ENCODE results near the gene CCNI2. TPM values are rescaled to one million over a fixed set of nuclear protein-coding genes. Genes with fewer than 3 reads are reported as not detected.

Gene CCNI2
- total RNA-seq, 1 experiment from 2014 or later: 0.49 TPM

GRCh38 chr5:132778856-132779255 is 31.6 kb downstream of the CCNI2 start:
- ChIA-PET CTCF (no interaction called here), POLR2A (no interaction called here)
- BruUV-seq (replicated peaks): no TSS peak
- Histone ChIP-seq H3K27ac (ENCODE audit: low read length) (no peak overlapping the region), H3K4me3 (ENCODE audit: low read depth in 2 of 2, low read length in 2 of 2) (no peak overlapping the region), H3K27me3 (ENCODE audit: control insufficient read depth, insufficient read depth, low read length) (peaks cover 4% of the 10 kb centered on the region; the same call in 1 of the 2 replicates), H3K9me3 (ENCODE audit: control insufficient read depth, insufficient read depth, low read depth, low read length) (no peaks in the 10 kb centered on the region), H3K4me1 (ENCODE audit: control insufficient read depth, insufficient read depth, low read length) (peaks cover 11% of the 10 kb centered on the region; the same call in 1 of the 2 replicates), H3K36me3 (ENCODE audit: control insufficient read depth, insufficient read depth, low read length) (no peaks in the 10 kb centered on the region)
- no peak for DNase-seq (ENCODE audit: low read depth, low spot score)
- ATAC-seq: no peak
- in situ Hi-C loops (cut with HindIII; ENCODE audit: low pct_unique_long_range_greater_than_20kb, low sequenced_read_pairs): no loop called here
- intact Hi-C loops (cut with micrococcal nuclease; ENCODE audit: unreplicated experiment): no loop called here
- TF ChIP-seq TCF7L2 (IDR thresholded peaks at IDR 0.05; ENCODE audit: low read depth, low read length) (no peak), POLR2AphosphoS5 (IDR thresholded peaks at IDR 0.05; ENCODE audit: low read depth, low read length) (no peak), SIN3A (IDR thresholded peaks at IDR 0.05; ENCODE audit: borderline replicate concordance, insufficient read depth, low read depth, low read length) (no peak), REST (IDR thresholded peaks at IDR 0.05; ENCODE audit: insufficient read depth in 1 of 2, low read depth in 2 of 2, low read length in 1 of 2) (no peak), CTCF (IDR thresholded peaks at IDR 0.05) (no peak)

GRCh38 chr5:132779961-132780360 is 32.7 kb downstream of the CCNI2 start:
- POLR2A ChIA-PET: no interaction called here
- ATAC-seq: no peak
- no peak for TF ChIP-seq TCF7L2 (IDR thresholded peaks at IDR 0.05; ENCODE audit: low read depth, low read length)
- no peak for TF ChIP-seq REST (IDR thresholded peaks at IDR 0.05; ENCODE audit: insufficient read depth in 1 of 2, low read depth in 2 of 2, low read length in 1 of 2)
- no peak for TF ChIP-seq SIN3A (IDR thresholded peaks at IDR 0.05; ENCODE audit: borderline replicate concordance, insufficient read depth, low read depth, low read length)
- no peak for TF ChIP-seq POLR2AphosphoS5 (IDR thresholded peaks at IDR 0.05; ENCODE audit: low read depth, low read length)
- no peak for TF ChIP-seq CTCF (IDR thresholded peaks at IDR 0.05)
- BruUV-seq (replicated peaks): no TSS peak
- Histone ChIP-seq H3K4me3 (ENCODE audit: low read depth in 2 of 2, low read length in 2 of 2) (no peak overlapping the region), H3K9me3 (ENCODE audit: control insufficient read depth, insufficient read depth, low read depth, low read length) (no peaks in the 10 kb centered on the region), H3K4me1 (ENCODE audit: control insufficient read depth, insufficient read depth, low read length) (peaks cover 11% of the 10 kb centered on the region; the same call in 1 of the 2 replicates), H3K27ac (ENCODE audit: low read length) (no peak overlapping the region), H3K27me3 (ENCODE audit: control insufficient read depth, insufficient read depth, low read length) (peaks cover 4% of the 10 kb centered on the region; the same call in 1 of the 2 replicates), H3K36me3 (ENCODE audit: control insufficient read depth, insufficient read depth, low read length) (no peaks in the 10 kb centered on the region)
- intact Hi-C loops (cut with micrococcal nuclease; ENCODE audit: unreplicated experiment) (no loop called here), in situ Hi-C loops (cut with HindIII; ENCODE audit: low pct_unique_long_range_greater_than_20kb, low sequenced_read_pairs) (no loop called here)
- no peak for DNase-seq (ENCODE audit: low read depth, low spot score)
- CTCF ChIA-PET: no interaction called here

Measured in Panc1 (cell line).